ENCODE results near the gene SPRED1.

Gene SPRED1

GRCh38 chr15:38217788-38218609 is 34.6 kb upstream of the SPRED1 start:
- H3K4me3 ChIP-seq (ENCODE audit: low read depth, low read length), result no peak overlapping the region
- in situ Hi-C loops (cut with HindIII; ENCODE audit: low sequenced_read_pairs), result no loop called here
- no peak for TF ChIP-seq CTCF (IDR thresholded peaks at IDR 0.05; ENCODE audit: low read depth, low read length)
- peak; percentile 50 for DNase-seq (ENCODE audit: low read depth, low spot score)

- DNase-seq (ENCODE audit: low read depth, low spot score), result no peak
These were observed 31.9 kb upstream of the SPRED1 start for GRCh38 chr15:38220606-38221273.

GRCh38 chr15:38224486-38224885 is 28.1 kb upstream of the SPRED1 start:
- in situ Hi-C loops (cut with HindIII; ENCODE audit: low sequenced_read_pairs), result no loop called here
- no peak overlapping the region for H3K4me3 ChIP-seq (ENCODE audit: low read depth, low read length)
- no peak for DNase-seq (ENCODE audit: low read depth, low spot score)
- TF ChIP-seq CTCF (IDR thresholded peaks at IDR 0.05; ENCODE audit: low read depth, low read length), result no peak

More at GRCh38 chr15:38220606-38221273, 31.9 kb upstream of the SPRED1 start:
- in situ Hi-C loops (cut with HindIII; ENCODE audit: low sequenced_read_pairs), result no loop called here
- no peak for TF ChIP-seq CTCF (IDR thresholded peaks at IDR 0.05; ENCODE audit: low read depth, low read length)
- no peak overlapping the region for H3K4me3 ChIP-seq (ENCODE audit: low read depth, low read length)

- in situ Hi-C loops (cut with HindIII; ENCODE audit: low sequenced_read_pairs), result no loop called here
- no peak for DNase-seq (ENCODE audit: low read depth, low spot score)
- H3K4me3 ChIP-seq (ENCODE audit: low read depth, low read length), result no peak overlapping the region
- no peak for TF ChIP-seq CTCF (IDR thresholded peaks at IDR 0.05; ENCODE audit: low read depth, low read length)
These were observed 27.3 kb upstream of the SPRED1 start for GRCh38 chr15:38225381-38225780.

GRCh38 chr15:38226608-38227266 is 25.9 kb upstream of the SPRED1 start:
- in situ Hi-C loops (cut with HindIII; ENCODE audit: low sequenced_read_pairs), result no loop called here
- peak; percentile 75 for DNase-seq (ENCODE audit: low read depth, low spot score)
- H3K4me3 ChIP-seq (ENCODE audit: low read depth, low read length), result no peak overlapping the region
- no peak for TF ChIP-seq CTCF (IDR thresholded peaks at IDR 0.05; ENCODE audit: low read depth, low read length)

GRCh38 chr15:38227941-38228340 is 24.7 kb upstream of the SPRED1 start:
- no peak overlapping the region for H3K4me3 ChIP-seq (ENCODE audit: low read depth, low read length)
- in situ Hi-C loops (cut with HindIII; ENCODE audit: low sequenced_read_pairs), result no loop called here
- TF ChIP-seq CTCF (IDR thresholded peaks at IDR 0.05; ENCODE audit: low read depth, low read length), result no peak
- DNase-seq (ENCODE audit: low read depth, low spot score), result no peak

Measured in astrocyte of the spinal cord (primary cell).